HG03060 (cell line): ENCODE data around the gene PDX1.

Experiments used
- ATAC-seq: cut with Tn5 transposase; IDR thresholded peaks from one replicate; pipeline ENCODE4 v1.9.1; 2021; ENCODE audit warnings: low read depth, moderate number of reproducible peaks; ENCODE audit not compliant: unreplicated experiment

The PDX1 gene

GRCh38 chr13:27919934-27920676 is at the start of gene PDX1:
Gene PDX1 (plus strand): TSS chr13:27920000. CDS start chr13:27920139, 139 bp downstream.
- no peak for ATAC-seq

- no peak for ATAC-seq
Measured at GRCh38 chr13:27878274-27878673, 41.5 kb upstream of the PDX1 start.

- no peak for ATAC-seq
Measured at GRCh38 chr13:27889471-27889870, 30.3 kb upstream of the PDX1 start.

GRCh38 chr13:27896726-27897125 is 23.1 kb upstream of the PDX1 start:
- ATAC-seq, result no peak

GRCh38 chr13:27904719-27905118 is 15.1 kb upstream of the PDX1 start:
- ATAC-seq, result no peak

GRCh38 chr13:27905650-27906049 is 14.2 kb upstream of the PDX1 start:
- ATAC-seq, result no peak

GRCh38 chr13:27907121-27907787 is 12.5 kb upstream of the PDX1 start:
- no peak for ATAC-seq

- ATAC-seq, result no peak
Measured at GRCh38 chr13:27909378-27909777, 10.4 kb upstream of the PDX1 start.

- no peak for ATAC-seq
Measured at GRCh38 chr13:27911521-27911920, 8.3 kb upstream of the PDX1 start.

- no peak for ATAC-seq
Measured at GRCh38 chr13:27913160-27913559, 6.6 kb upstream of the PDX1 start.

GRCh38 chr13:27915301-27916207 is 4.2 kb upstream of the PDX1 start:
- ATAC-seq, result no peak

GRCh38 chr13:27917121-27917947 is 2.5 kb upstream of the PDX1 start:
- ATAC-seq, result no peak

GRCh38 chr13:27918041-27918917 is 1.5 kb upstream of the PDX1 start:
- no peak for ATAC-seq

- no peak for ATAC-seq
Measured at GRCh38 chr13:27918918-27919658, 712 bp upstream of the PDX1 start.

GRCh38 chr13:27919659-27919933 is 204 bp upstream of the PDX1 start:
- ATAC-seq, result no peak

- no peak for ATAC-seq
Measured at GRCh38 chr13:27920677-27921420, 1.0 kb downstream of the PDX1 start.

- no peak for ATAC-seq
Measured at GRCh38 chr13:27921421-27921960, 1.7 kb downstream of the PDX1 start.
